ENCODE measurements around the gene CRYZ. TPM values are rescaled to one million over a fixed set of nuclear protein-coding genes. Genes with fewer than 3 reads are reported as not detected.
A peak's percentile ranks its signal among the peaks of the same experiment; 100 is the strongest.
"Not testable (repeated sequence)": the region's sequence is repeated elsewhere in the genome, so short reads cannot be mapped to it uniquely, and the experiment has no call there.

CRYZ gene, protein sequence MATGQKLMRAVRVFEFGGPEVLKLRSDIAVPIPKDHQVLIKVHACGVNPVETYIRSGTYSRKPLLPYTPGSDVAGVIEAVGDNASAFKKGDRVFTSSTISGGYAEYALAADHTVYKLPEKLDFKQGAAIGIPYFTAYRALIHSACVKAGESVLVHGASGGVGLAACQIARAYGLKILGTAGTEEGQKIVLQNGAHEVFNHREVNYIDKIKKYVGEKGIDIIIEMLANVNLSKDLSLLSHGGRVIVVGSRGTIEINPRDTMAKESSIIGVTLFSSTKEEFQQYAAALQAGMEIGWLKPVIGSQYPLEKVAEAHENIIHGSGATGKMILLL
- polyA plus RNA-seq (2014; cell fraction: cytosol; rRNA removed), result 20.2 and 21.9 TPM in 2 replicates
- 14.5 and 19.3 TPM in 2 replicates for polyA plus RNA-seq (2014; cell fraction: nucleus; rRNA removed)

DNA sequence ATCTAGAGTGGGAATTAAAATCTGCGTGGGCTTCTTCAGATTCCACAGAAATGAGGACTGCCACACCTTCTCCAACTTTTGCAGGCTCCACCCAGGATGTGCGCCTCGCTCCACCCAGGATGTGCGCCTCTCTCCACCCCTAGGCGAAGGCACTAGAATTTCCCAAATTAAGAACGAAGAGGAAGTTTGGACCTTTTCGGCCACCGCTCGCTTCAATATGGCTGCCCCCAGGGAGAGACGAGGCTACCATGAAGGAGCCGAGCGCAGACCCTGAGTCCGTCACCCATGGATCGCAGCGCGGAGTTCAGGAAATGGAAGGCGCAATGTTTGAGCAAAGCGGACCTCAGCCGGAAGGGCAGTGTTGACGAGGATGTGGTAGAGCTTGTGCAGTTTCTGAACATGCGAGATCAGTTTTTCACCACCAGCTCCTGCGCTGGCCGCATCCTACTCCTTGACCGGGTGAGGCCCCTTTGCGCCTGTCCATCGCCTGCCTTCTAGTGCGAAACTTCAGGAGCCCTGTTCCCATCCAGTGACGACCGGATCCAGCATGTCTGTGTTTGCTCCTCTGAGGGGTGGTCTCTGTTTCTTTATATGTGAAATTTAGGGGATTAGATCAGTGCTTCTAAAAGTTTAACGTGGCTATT is at the start of gene CRYZ, which contains the start of gene TYW3:
Gene CRYZ, minus strand, starts transcription at position 91 of the 644 bp plus-strand sequence. CDS start 8,229 bp downstream, outside the sequence.
Gene TYW3, plus strand, starts transcription at position 193 of the 644 bp plus-strand sequence. Its CDS starts 93 bp downstream, at position 286.
- DNase-seq (ENCODE audit: low spot score), result peak; percentile 88

DNA sequence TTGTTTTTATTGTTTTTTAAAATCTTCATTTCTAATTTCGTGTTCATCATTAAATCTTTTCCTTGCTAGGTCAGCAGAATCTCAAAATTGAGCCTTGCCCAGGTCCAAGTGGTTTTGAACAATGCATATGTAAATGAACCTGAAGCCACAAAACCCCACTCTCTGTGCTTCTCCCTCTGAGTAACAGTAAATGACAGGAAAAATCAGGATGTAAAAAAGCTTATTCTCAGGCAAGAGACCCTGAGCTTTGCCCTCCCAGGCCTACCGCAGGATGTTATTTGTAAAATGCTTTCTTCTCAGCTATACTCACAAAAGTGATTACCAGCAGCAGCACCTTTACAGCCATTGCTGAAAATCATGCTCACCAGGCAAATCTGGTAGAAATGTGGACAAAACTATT is 47.7 kb upstream of the CRYZ start:
- no peak for DNase-seq (ENCODE audit: low spot score)

DNA sequence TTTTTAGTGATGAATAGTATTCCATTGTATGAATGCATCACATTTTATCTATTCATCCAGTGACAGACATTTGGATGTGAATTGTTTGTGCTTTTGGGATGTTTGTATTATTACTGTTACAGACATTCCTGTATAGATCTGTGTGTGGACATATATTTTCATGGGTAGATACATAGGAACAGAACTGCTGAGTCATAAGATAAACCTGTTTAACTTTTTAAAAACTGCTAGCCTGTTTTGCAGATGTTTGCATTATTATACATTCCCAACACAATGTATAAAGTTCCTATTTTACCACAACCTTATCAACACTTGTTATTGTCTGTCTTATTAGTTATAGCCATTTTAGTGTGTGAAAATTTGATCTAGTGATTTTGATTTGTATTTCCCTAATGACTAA is 46.9 kb upstream of the CRYZ start:
- DNase-seq (ENCODE audit: low spot score), result no peak

DNA sequence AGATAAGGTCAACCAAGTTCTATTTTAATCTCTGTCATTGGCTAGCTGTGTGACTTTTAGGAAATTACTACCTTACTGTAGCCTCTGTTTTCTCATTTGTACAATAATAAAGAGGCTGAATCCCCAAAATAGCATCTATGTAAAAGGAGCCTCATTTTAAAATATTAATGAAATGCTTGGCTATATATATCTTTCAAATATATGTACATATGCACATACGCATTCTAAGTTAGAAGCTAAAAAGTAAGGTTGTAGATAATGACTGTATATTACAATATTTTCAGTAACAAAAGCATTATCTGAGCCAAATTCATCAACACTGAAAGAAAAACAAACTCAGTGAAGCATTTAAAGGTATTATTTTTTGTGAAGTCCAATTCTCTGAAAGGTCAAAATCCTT is 44.7 kb upstream of the CRYZ start:
- DNase-seq (ENCODE audit: low spot score), result no peak

DNA sequence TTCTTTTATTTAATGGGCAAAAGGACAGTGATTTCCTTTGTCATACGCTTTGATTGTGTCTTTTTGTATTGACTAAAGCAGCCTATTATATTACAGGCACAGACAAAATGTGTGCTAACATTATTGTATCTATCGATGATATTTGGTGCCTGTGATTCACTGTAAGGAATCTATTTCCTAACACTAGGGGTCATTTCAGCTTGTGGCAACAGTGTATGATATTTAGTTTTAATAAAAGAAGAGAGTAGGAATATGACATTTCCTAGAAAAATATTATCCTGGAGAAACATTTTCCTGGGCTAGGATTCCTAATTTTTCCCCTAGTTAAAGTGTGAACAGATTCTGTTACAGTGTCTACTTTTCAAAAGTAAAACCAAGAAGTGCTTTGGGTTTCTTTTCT is 42.9 kb upstream of the CRYZ start:
- DNase-seq (ENCODE audit: low spot score), result no peak

DNA sequence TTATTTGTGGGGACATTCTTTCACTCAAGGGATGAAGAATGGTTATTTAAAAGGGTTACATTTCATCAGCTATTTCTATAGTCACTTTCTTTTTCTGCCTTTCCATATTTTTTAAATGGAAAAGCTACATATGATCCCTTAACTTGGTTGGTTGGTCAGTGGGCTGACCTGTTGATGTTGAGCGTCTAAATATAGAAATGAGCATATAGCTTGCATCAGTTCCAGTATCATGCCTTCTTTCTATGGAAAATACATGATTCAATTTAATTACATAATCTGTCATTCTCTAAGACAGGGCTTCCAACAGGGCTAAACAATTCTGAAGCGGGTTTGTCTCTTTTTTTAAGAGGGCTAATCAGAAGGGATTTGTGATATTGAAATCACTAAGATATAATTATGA is 40.7 kb upstream of the CRYZ start:
- no peak for DNase-seq (ENCODE audit: low spot score)

DNA sequence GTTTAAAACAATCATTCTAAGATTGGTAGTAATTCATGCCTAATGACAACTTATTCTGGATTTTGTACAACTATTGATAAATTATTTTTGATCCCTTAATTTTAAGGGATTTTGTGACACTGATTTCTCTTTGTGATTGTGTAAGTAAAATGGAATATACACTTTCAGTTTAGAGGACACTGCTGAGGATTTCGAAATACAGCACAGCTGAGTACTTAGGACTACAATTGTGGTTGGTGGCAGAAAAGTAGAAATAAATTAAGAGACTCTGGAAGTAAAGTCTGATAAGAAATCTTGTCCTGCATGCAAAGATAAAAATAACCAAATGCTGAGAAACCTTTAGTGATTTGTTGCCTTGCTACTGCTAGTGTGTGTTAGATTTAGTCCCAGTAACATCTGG is 40.1 kb upstream of the CRYZ start:
- DNase-seq (ENCODE audit: low spot score), result no peak

DNA sequence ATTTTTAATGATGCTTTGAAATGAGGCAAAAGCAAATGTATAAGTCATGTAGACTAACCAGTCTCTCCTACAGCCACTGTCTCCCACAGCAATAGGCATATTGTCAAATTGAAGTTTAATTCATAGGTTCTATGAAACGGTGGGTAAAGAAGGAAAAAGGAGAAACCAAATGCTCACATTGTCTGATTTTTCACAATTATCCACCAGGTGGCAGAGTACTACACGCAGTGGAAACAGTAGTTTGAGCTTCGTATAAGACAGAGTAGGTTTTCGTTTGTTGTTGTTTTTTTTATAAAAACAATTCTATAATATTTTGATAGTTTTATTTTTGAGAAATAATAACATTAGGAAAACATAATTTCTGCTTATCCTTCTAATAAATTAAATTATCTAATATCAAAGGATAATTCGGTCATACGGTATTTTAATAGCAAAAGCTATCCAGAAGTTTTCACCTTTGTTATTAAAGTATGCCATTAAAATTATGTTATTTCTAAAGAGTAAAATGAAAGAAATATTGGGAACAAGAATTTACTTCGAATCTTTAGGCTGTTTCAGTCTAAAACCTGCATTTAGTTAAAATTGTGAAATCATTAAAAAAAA is 39.2 kb upstream of the CRYZ start:
- DNase-seq (ENCODE audit: low spot score), result peak; percentile 56

DNA sequence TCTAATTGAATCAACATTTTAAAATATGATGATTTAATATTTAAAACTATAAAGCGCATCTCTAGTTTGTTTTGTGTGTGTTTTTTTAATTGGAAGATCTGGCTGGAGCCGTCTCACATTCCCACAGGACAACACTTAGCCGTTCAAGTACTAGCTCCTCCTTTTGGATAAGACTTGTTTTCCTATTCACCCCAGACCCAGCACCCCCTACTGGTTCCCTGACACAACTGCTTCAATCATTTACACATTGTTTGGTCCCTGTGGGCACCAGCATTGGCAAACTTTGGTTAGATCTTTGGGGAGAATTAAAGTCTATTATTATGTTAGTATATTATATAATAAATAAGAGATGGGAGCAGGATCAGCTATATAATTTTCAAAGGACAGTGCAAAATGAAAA is 34.6 kb upstream of the CRYZ start:
- DNase-seq (ENCODE audit: low spot score), result no peak

DNA sequence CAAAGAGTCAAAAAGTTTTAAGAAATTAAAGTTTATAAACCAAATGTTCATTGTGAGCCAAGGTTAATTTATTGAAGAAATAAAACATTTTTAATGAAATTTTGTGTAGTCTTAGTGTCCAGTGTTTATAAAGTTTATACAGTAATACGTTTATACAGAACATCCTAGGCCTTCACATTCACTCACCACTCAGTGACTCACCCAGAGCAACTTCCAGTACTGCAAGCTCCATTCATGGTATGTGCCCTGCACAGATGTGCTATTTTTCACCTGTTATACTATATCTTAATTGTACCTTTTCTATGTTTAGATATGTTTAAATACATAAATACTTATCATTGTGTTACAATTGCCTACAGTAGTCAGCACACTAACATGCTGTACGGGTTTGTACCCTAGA is 33.7 kb upstream of the CRYZ start:
- no peak for DNase-seq (ENCODE audit: low spot score)

DNA sequence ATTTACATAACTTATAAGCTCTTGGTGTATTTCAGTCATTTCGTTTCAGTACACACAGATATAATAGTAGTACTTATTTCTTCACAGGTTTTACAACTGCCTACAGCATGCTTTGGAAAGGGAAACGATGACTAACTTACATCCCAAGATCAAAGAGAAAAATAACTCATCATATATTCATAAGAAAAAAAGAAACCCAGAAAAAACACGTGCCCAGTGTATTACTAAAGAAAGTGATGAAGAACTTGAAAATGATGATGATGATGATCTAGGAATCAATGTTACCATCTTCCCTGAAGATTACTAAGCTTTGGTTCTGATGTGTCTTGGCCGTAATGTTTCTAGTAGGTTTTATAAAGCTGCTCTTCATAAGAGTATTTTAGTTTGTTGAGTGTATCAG is 31.0 kb upstream of the CRYZ start:
- no peak for DNase-seq (ENCODE audit: low spot score)

DNA sequence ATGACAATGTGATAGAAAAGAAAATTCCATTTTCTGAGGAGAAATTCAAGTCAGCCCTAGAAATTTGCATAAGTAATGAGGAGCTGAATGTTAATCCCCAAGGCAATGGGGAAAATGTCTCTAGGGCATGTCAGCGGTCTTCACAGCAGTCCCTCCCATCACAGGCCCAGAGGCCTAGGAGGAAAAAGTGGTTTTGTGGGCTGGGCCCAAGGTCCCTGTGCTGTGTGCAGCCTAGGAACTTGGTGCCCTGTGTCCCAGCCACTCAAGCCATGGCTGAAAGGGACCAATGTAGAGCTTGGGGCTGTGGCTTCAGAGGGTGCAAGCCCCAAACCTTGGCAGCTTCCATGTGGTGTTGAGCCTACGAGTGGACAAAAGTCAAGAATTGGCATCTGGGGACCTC is 23.8 kb upstream of the CRYZ start:
- DNase-seq (ENCODE audit: low spot score), result not testable (repeated sequence)

DNA sequence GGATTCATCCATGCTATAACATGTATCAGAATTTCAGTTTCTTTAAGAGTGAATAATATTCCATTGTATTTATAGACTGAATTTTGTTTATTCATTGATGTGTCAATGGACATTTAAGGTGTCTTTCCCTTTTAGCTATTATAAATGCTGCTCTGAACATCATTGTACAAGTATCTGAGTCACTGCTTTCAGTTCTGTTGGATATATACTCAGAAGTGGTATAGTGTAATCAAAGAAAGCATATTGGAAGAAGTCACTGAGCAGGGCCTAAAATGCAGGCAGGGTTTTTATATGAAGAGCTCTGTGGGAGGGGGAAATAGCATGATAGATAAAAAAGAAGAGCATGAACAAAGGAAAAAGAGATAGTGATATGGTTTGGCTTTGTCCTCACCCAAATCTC is 22.6 kb upstream of the CRYZ start:
- DNase-seq (ENCODE audit: low spot score), result no peak

DNA sequence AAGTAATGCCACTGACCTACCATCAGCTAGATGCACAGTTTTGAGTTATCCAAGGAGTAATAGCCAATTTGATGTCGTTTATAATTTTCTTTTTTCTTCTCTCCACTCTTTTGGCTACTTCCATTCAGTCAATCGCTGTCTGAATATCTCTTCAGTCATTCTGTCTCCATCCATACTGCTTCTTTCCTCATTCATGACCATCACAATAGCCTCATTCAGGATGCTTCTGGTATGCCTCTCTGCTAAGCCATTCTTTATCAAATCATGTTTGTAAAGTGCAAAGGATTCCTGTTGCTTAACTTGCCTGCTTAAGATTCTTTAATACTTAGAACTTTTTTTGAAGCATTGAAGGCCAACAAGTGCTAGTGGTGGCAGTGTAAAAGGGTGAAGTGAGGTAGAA is 20.3 kb upstream of the CRYZ start:
- no peak for DNase-seq (ENCODE audit: low spot score)

DNA sequence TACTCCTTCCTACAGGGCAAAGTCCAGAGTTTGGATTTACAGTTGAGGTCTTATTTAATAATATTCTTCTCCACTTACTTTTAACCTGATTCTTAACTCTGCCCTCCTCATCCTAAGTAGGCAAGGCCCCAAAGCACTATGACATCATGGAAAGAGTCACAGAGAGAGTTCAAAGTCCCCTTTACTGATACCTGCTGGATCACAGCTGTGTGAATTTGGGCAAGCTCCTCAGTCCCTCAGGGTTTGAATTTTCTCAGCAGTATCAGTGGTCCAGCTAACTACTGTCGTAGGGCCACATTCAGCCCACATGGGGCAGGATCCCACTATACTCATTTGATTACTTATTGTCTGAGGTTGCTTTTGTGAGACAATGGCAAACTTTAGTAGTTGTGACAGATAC is 16.1 kb upstream of the CRYZ start:
- no peak for DNase-seq (ENCODE audit: low spot score)

DNA sequence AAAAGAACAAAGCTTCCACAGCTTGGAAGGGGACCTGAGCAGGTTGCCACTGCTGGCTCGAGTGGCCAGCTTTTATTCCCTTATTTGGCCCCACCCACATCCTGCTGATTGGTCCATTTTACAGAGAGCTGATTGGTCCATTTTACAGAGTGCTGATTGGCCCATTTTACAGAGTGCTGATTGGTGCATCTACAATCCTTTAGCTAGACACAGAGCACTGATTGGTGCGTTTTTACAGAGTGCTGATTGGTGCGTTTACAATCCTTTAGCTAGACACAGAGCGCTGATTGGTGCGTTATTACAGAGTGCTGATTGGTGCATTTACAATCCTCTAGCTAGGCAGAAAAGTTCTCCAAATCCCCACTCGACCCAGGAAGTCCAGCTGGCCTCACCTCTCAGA is 12.4 kb upstream of the CRYZ start:
- not testable (repeated sequence) for DNase-seq (ENCODE audit: low spot score)

DNA sequence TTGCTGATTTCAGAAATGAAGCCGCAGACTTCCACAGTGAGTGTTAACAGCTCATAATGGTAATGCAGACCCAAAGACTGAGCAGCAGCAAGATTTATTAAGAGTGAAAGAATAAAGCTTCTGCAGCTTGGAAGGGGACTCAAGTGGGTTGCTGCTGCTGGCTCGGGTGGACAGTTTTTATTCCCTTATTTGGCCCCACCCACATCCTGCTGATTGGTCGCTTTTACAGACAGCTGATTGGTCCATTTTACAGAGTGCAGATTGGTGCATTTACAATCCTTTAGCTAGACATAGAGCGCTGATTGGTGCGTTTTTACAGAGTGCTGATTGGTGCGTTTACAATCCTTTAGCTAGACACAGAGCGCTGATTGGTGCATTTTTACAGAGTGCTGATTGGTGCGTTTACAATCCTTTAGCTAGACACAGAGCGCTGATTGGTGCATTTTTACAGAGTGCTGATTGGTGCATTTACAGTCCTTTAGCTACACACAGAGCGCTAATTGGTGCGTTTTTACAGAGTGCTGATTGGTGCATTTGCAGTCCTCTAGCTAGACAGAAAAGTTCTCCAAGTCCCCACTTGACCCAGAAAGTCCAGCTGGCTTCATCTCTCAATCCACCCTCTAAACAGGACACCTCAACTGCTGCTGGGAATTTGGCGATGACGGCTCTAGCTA is 7.6 kb upstream of the CRYZ start:
- DNase-seq (ENCODE audit: low spot score), result not testable (repeated sequence)

DNA sequence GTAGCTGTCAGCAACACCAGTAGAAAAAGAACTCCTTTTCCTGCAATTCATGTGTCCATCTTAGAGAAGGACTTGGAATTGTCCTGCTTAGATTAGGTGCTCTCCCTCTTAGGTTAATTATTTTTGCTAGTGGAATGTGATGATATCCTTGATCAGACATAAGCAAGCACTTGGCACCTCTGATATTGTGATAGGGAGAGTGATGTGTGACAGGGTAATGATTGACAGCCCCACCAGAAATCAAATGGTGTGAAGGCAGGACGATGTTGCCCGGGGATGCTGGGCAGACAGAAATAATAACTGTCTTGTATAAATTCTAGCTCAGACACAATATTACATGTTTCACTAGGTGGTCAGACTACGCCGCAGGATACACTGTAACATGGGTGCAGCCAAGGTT is 4.5 kb upstream of the CRYZ start:
- no peak for DNase-seq (ENCODE audit: low spot score)

DNA sequence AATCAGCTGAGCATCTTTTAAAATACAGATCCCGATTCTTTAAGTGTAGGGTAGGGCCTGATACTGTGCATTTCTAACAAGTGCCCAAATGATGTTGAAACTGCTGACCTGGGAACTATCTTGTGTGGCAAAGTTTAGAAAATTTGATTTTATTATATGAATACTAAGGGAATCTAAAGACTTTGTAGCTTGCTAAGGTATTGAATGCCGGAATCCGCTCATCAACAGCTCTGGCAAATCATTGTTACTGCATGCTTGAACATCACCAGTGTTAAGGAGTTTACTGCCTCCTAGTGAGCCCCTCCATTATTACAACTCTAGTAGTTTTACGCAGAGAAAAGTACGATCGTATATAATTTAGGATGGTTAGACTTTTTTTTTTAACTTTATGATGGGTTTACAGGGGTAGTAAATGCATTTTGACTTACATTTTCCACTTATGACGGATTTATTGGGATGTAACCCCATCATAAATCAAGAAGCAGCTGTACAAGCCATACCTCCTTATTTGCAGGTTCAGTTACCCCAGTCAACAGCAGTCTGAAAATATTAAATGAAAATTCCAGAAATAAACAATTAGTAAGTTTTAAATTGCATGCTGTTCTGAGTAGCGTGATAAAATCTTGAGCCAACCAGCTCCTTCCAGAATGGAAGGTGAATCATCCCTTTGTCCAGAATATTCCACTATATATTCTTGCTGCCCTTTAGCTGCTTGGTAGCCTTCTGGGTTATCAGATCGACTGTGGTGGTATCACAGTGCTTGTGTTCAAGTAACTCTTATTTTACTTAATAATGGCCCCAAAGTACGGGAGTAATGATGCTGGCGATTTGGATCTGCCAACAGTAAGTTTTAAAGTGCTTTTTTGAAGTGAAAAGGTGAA is 994 bp upstream of the CRYZ start:
- peak; percentile 76 for DNase-seq (ENCODE audit: low spot score)

DNA sequence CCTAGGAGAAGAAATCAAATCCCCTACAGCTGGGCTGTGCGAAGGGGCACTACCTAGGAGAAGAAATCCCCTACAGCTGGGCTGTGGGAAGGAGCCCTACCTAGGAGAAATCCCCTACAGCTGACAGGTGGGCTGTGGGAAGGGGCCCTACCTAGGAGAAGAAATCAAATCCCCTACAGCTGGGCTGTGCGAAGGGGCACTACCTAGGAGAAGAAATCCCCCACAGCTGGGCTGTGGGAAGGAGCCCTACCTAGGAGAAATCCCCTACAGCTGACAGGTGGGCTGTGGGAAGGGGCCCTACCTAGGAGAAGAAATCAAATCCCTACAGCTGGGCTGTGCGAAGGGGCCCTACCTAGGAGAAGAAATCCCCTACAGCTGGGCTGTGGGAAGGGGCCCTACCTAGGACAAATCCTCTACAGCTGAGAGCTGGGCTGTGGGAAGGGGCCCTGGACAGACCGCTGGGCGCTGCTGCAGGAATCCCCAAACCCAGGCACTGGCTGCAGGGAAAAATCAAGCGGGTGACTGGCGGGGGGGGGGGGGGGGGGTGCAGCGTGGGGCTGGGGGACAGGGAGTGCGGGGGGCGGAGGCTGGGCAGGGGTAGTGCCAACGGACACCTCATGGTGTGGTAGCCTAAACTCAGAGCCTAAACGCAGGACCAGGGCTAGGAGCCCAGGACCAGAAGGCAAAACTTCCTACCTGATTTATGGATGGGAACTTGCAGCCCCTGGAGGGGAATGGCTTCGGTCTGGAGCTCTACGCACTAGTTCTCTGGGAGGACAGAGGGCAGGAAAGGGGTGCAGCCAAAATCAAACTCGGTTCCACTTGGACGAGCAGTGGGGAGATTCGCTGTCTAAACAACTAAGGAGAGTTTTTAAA is 541 bp downstream of the CRYZ start:
- DNase-seq (ENCODE audit: low spot score), result peak; percentile 6

All from SK-N-DZ (cell line).